ENCODE data around the gene C18orf63.

The C18orf63 gene

DNA sequence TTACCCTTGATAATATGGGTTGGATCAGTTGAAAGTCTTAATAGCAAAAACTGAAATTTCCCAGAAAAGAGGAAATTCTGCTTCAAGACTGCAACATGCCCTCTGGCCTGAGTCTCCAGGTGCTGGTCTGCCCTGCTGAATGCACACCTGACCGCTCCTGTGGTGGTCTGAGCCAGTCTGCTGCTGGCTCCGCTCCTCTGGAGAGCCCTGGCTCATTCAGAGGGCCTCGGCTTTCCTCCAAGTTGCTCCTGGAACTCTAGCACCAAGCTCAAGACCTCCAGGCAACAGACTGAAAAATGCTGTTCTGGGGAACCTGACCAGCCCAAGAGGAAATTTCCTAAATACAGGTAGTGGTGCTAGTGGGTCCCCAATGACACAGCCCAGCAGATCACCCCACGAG lies 76.7 kb downstream of the C18orf63 start:
- POLR2A ChIA-PET = no interaction called here
- TF ChIP-seq ZBTB1 (tag by site-specific recombination; IDR thresholded peaks at IDR 0.05) (no peak), ZNF449 (tag by site-specific recombination; IDR thresholded peaks at IDR 0.05) (no peak), ZNF660 (tag by site-specific recombination; IDR thresholded peaks at IDR 0.05) (no peak), ZNF223 (tag by site-specific recombination; IDR thresholded peaks at IDR 0.05) (no peak)
- Histone ChIP-seq H3K36me3 (ENCODE audit: control insufficient read depth in 2 of 2, insufficient read depth in 1 of 2, low read length in 2 of 2) (no peaks in the 10 kb centered on the region), H3K9me3 (ENCODE audit: control insufficient read depth, insufficient read depth, low read depth, low read length) (no peaks in the 10 kb centered on the region), H3K4me3 (ENCODE audit: low read depth, low read length) (no peak overlapping the region), H3K27ac (ENCODE audit: extremely low read depth, low read depth, low read length) (no peak overlapping the region), H3K4me1 (ENCODE audit: control insufficient read depth, insufficient read depth, low read length) (no peaks in the 10 kb centered on the region)
- CTCF ChIA-PET = no interaction called here

DNA sequence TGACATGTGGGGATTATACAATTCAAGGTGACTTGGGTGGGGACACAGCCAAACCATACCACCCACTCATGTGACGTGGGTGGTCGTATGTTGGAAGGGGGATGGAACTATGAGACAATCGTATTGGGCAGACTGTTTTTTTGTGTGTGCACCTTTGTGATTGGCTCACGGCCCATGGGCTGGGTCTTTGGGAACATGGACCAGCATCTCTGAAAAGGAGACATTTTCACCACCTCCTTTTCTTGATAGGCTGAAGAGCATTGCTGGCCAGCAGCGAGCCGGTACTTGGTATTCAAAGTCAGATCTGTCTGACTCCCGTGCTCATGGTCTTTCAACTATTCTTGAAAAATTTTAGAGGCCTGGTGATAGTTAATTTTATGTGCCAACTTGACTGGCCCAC lies 79.4 kb downstream of the C18orf63 start:
- Histone ChIP-seq H3K36me3 (ENCODE audit: control insufficient read depth in 2 of 2, insufficient read depth in 1 of 2, low read length in 2 of 2) (no peaks in the 10 kb centered on the region), H3K27ac (ENCODE audit: extremely low read depth, low read depth, low read length) (no peak overlapping the region), H3K9me3 (ENCODE audit: control insufficient read depth, insufficient read depth, low read depth, low read length) (no peaks in the 10 kb centered on the region), H3K4me1 (ENCODE audit: control insufficient read depth, insufficient read depth, low read length) (no peaks in the 10 kb centered on the region), H3K4me3 (ENCODE audit: low read depth, low read length) (no peak overlapping the region)
- CTCF ChIA-PET = no interaction called here
- POLR2A ChIA-PET = no interaction called here
- TF ChIP-seq ZBTB10 (tag by site-specific recombination; IDR thresholded peaks at IDR 0.05) (no peak), ZSCAN18 (tag by site-specific recombination; IDR thresholded peaks at IDR 0.05) (no peak), ZFP41 (tag by site-specific recombination; IDR thresholded peaks at IDR 0.05; ENCODE audit: borderline replicate concordance) (no peak), ZNF324 (tag by site-specific recombination; IDR thresholded peaks at IDR 0.05) (no peak)

GRCh38 chr18:74395648-74396154 lies 80.1 kb downstream of the C18orf63 start:
- H3K4me1 ChIP-seq (ENCODE audit: control insufficient read depth, insufficient read depth, low read length) = no peaks in the 10 kb centered on the region
- ChIA-PET CTCF (no interaction called here), POLR2A (no interaction called here)
- no peaks in the 10 kb centered on the region for H3K36me3 ChIP-seq (ENCODE audit: control insufficient read depth in 2 of 2, insufficient read depth in 1 of 2, low read length in 2 of 2)
- no peaks in the 10 kb centered on the region for H3K9me3 ChIP-seq (ENCODE audit: control insufficient read depth, insufficient read depth, low read depth, low read length)
- no peak overlapping the region for H3K27ac ChIP-seq (ENCODE audit: extremely low read depth, low read depth, low read length)
- no peak overlapping the region for H3K4me3 ChIP-seq (ENCODE audit: low read depth, low read length)
- TF ChIP-seq, protein P1, sequence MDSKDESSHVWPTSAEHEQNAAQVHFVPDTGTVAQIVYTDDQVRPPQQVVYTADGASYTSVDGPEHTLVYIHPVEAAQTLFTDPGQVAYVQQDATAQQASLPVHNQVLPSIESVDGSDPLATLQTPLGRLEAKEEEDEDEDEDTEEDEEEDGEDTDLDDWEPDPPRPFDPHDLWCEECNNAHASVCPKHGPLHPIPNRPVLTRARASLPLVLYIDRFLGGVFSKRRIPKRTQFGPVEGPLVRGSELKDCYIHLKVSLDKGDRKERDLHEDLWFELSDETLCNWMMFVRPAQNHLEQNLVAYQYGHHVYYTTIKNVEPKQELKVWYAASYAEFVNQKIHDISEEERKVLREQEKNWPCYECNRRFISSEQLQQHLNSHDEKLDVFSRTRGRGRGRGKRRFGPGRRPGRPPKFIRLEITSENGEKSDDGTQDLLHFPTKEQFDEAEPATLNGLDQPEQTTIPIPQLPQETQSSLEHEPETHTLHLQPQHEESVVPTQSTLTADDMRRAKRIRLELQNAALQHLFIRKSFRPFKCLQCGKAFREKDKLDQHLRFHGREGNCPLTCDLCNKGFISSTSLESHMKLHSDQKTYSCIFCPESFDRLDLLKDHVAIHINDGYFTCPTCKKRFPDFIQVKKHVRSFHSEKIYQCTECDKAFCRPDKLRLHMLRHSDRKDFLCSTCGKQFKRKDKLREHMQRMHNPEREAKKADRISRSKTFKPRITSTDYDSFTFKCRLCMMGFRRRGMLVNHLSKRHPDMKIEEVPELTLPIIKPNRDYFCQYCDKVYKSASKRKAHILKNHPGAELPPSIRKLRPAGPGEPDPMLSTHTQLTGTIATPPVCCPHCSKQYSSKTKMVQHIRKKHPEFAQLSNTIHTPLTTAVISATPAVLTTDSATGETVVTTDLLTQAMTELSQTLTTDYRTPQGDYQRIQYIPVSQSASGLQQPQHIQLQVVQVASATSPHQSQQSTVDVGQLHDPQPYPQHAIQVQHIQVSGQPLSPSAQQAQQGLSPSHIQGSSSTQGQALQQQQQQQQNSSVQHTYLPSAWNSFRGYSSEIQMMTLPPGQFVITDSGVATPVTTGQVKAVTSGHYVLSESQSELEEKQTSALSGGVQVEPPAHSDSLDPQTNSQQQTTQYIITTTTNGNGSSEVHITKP (tag by site-specific recombination; IDR thresholded peaks at IDR 0.05) = no peak
- no peak for TF ChIP-seq ZFP37 (tag by site-specific recombination; IDR thresholded peaks at IDR 0.05)
- TF ChIP-seq ZIC2 (tag by site-specific recombination; IDR thresholded peaks at IDR 0.05) = no peak
- TF ChIP-seq MZF1 (tag by site-specific recombination; IDR thresholded peaks at IDR 0.05; ENCODE audit: borderline replicate concordance) = no peak
- TF ChIP-seq SETDB1 (IDR thresholded peaks at IDR 0.05; ENCODE audit: insufficient read length, low read length) = no peak
- no peak for TF ChIP-seq ZNF311 (tag by site-specific recombination; IDR thresholded peaks at IDR 0.05; ENCODE audit: borderline replicate concordance)
- TF ChIP-seq ZNF571 (tag by site-specific recombination; IDR thresholded peaks at IDR 0.05) = no peak
- no peak for TF ChIP-seq ZNF175 (tag by site-specific recombination; IDR thresholded peaks at IDR 0.05)
- no peak for TF ChIP-seq ZNF24 (tag by site-specific recombination; IDR thresholded peaks at IDR 0.05)
- no peak for TF ChIP-seq INSM2 (tag by site-specific recombination; IDR thresholded peaks at IDR 0.05)
- TF ChIP-seq EGR2 (tag by site-specific recombination; IDR thresholded peaks at IDR 0.05; ENCODE audit: low read depth) = no peak
- TF ChIP-seq ZNF2 (tag by site-specific recombination; IDR thresholded peaks at IDR 0.05) = no peak
